H9 (cell line): ENCODE measurements around the gene ARHGAP8. TPM values are rescaled to one million over a fixed set of nuclear protein-coding genes. Genes with fewer than 3 reads are reported as not detected.

Experiments
- DNase-seq: peaks from one replicate; pipeline ENCODE4 v3.0.0-alpha.2; 2017
- H2AFZ ChIP-seq: one replicate; pipeline ENCODE4 v1.6.1; 2013; ENCODE audit warnings: mild to moderate bottlenecking, low read length, control low read depth, moderate library complexity
- H2AK5ac ChIP-seq: 2 replicates; pipeline ENCODE4 v1.6.1; 2013; ENCODE audit warnings: low read length, control low read depth, mixed read lengths; ENCODE audit not compliant: insufficient read length
- H2BK120ac ChIP-seq: one replicate; pipeline ENCODE4 v1.6.1; 2013; ENCODE audit warnings: low read depth, mild to moderate bottlenecking, low read length, control low read depth, inconsistent platforms; ENCODE audit not compliant: poor library complexity, severe bottlenecking
- H2BK12ac ChIP-seq: 2 replicates; pipeline ENCODE4 v1.6.1; 2013; ENCODE audit warnings: low read length, control low read depth, mixed read lengths, low read depth; ENCODE audit not compliant: insufficient read length
- H2BK15ac ChIP-seq: 2 replicates; pipeline ENCODE4 v1.6.1; 2013; ENCODE audit warnings: low read depth, low read length, control low read depth
- H2BK20ac ChIP-seq: one replicate; pipeline ENCODE4 v1.6.1; 2013; ENCODE audit warnings: low read depth, mild to moderate bottlenecking, low read length, control low read depth, inconsistent platforms; ENCODE audit not compliant: poor library complexity, severe bottlenecking
- H2BK5ac ChIP-seq: 2 replicates; pipeline ENCODE4 v1.6.1; 2013; ENCODE audit warnings: low read length, control low read depth, mixed read lengths; ENCODE audit not compliant: insufficient read length
- H3K14ac ChIP-seq: 2 replicates; pipeline ENCODE4 v1.6.1; 2013; ENCODE audit warnings: low read length, control low read depth; ENCODE audit not compliant: insufficient read depth
- H3K18ac ChIP-seq: 2 replicates; pipeline ENCODE4 v1.6.1; 2013; ENCODE audit warnings: low read depth, mild to moderate bottlenecking, mixed read lengths, low read length, control low read depth; ENCODE audit not compliant: insufficient read length
- H3K23ac ChIP-seq: 2 replicates; pipeline ENCODE4 v1.6.1; 2013; ENCODE audit warnings: low read length, control low read depth, mixed read lengths, low read depth; ENCODE audit not compliant: insufficient read length
- H3K23me2 ChIP-seq: 2 replicates; pipeline ENCODE4 v1.6.1; 2013; ENCODE audit warnings: low read depth, mild to moderate bottlenecking, mixed read lengths, low read length, control low read depth; ENCODE audit not compliant: insufficient read length, poor library complexity, severe bottlenecking
- H3K27ac ChIP-seq: 2 replicates; pipeline ENCODE4 v1.5.1; 2013; ENCODE audit warnings: low read length, control low read depth, mixed read lengths, low read depth; ENCODE audit not compliant: insufficient read length
- H3K27me3 ChIP-seq: 2 replicates; pipeline ENCODE4 v1.6.1; 2013; ENCODE audit warnings: low read length, control low read depth, inconsistent platforms; ENCODE audit not compliant: insufficient read depth
- H3K4ac ChIP-seq: 2 replicates; pipeline ENCODE4 v1.6.1; 2013; ENCODE audit warnings: low read depth, mild to moderate bottlenecking, control low read depth, inconsistent platforms, low read length, moderate library complexity
- H3K4me1 ChIP-seq: 2 replicates; pipeline ENCODE4 v1.6.1; 2013; ENCODE audit warnings: low read length, control low read depth, inconsistent platforms; ENCODE audit not compliant: insufficient read depth
- H3K4me2 ChIP-seq: 2 replicates; pipeline ENCODE4 v1.6.1; 2013; ENCODE audit warnings: low read length, control low read depth, mixed read lengths; ENCODE audit not compliant: insufficient read length, insufficient read depth
- H3K56ac ChIP-seq: 2 replicates; pipeline ENCODE4 v1.6.1; 2013; ENCODE audit warnings: low read depth, mild to moderate bottlenecking, mixed read lengths, low read length, control low read depth; ENCODE audit not compliant: insufficient read length
- H3K79me1 ChIP-seq: 2 replicates; pipeline ENCODE4 v1.6.1; 2013; ENCODE audit warnings: low read depth, mild to moderate bottlenecking, moderate library complexity, low read length, control low read depth, inconsistent platforms; ENCODE audit not compliant: insufficient read depth, poor library complexity, severe bottlenecking
- H3K79me2 ChIP-seq: 2 replicates; pipeline ENCODE4 v1.6.1; 2013; ENCODE audit warnings: low read length, control low read depth, inconsistent platforms; ENCODE audit not compliant: insufficient read depth
- H3K9ac ChIP-seq: 2 replicates; pipeline ENCODE4 v1.6.1; 2013; ENCODE audit warnings: low read length, control low read depth, mixed read lengths; ENCODE audit not compliant: insufficient read length; ENCODE audit errors: extremely low read depth
- H3K9me3 ChIP-seq: one replicate; pipeline ENCODE4 v1.6.1; 2013; ENCODE audit warnings: low read depth, low read length, inconsistent platforms; ENCODE audit not compliant: control insufficient read depth
- H3T11ph ChIP-seq: one replicate; pipeline ENCODE4 v1.6.1; 2013; ENCODE audit warnings: mild to moderate bottlenecking, low read length, control low read depth, inconsistent platforms
- H4K20me1 ChIP-seq: one replicate; pipeline ENCODE4 v1.6.1; 2013; ENCODE audit not compliant: control insufficient read depth, insufficient read length, insufficient read depth
- H4K5ac ChIP-seq: 2 replicates; pipeline ENCODE4 v1.6.1; 2013; ENCODE audit warnings: low read depth, mild to moderate bottlenecking, mixed read lengths, low read length, control low read depth; ENCODE audit not compliant: insufficient read length
- H4K8ac ChIP-seq: replicated peaks from 2 replicates; pipeline ENCODE4 v1.6.1; 2013; ENCODE audit warnings: low read length, control low read depth, mixed read lengths, low read depth; ENCODE audit not compliant: insufficient read length
- H4K91ac ChIP-seq: 2 replicates; pipeline ENCODE4 v1.6.1; 2013; ENCODE audit warnings: low read depth, mild to moderate bottlenecking, moderate library complexity, mixed read lengths, low read length, control low read depth; ENCODE audit not compliant: insufficient read length
- H3K27ac Mint-ChIP-seq, 3 experiments: 2 replicates in 2 of 3; 3 replicates in 1 of 3; pipeline ENCODE4 v1.8.0; 2020 to 2021; ENCODE audit warnings: mixed read lengths in 3 of 3, mild to moderate bottlenecking in 1 of 3, moderate library complexity in 1 of 3
- H3K27me3 Mint-ChIP-seq: 2 replicates; pipeline ENCODE4 v1.8.0; 2021; ENCODE audit warnings: low read depth, mild to moderate bottlenecking, moderate library complexity, mixed read lengths
- H3K36me3 Mint-ChIP-seq, 3 experiments: 2 replicates in 2 of 3; 3 replicates in 1 of 3; pipeline ENCODE4 v1.8.0; 2020 to 2021; ENCODE audit warnings: low read depth in 3 of 3, mixed read lengths in 3 of 3; ENCODE audit not compliant: insufficient read depth in 1 of 3
- H3K4me1 Mint-ChIP-seq, 2 experiments: 2 replicates each; pipeline ENCODE4 v1.8.0; 2020; ENCODE audit warnings: mixed read lengths in 2 of 2
- H3K4me3 Mint-ChIP-seq, 2 experiments: 2 replicates in 1 of 2; 3 replicates in 1 of 2; pipeline ENCODE4 v1.8.0; 2020 to 2021; ENCODE audit warnings: mild to moderate bottlenecking in 2 of 2, mixed read lengths in 2 of 2, moderate library complexity in 1 of 2
- H3K9me3 Mint-ChIP-seq, 2 experiments: 2 replicates in 1 of 2; 3 replicates in 1 of 2; pipeline ENCODE4 v1.8.0; 2020; ENCODE audit warnings: mild to moderate bottlenecking in 2 of 2, mixed read lengths in 2 of 2, moderate library complexity in 1 of 2
- CTCF ChIP-seq: fragments of 200-600 bp; sonication (generic); conservative IDR thresholded peaks from 3 replicates; pipeline ENCODE4 v1.8.0; 2021; ENCODE audit warnings: antibody characterized with exemption, mild to moderate bottlenecking
- WGBS: extraction: QIAGEN DNeasy Blood & Tissue Kit; methylation state at CpG from one replicate; pipeline ENCODE4 v1.1.7; 2013; ENCODE audit warnings: missing lambda C conversion rate, low lambda C conversion rate, mixed read lengths; ENCODE audit not compliant: insufficient read length; ENCODE audit errors: extremely low coverage; 5-methylcytosine and 5-hydroxymethylcytosine counted together
- total RNA-seq: library from RNA; stranded (reverse); gene quantifications from 2 replicates; pipeline ENCODE4 v1.2.1, GENCODE V29; 2021

Gene ARHGAP8
- total RNA-seq, 1 experiment from 2014 or later, result 35.4 TPM

DNA sequence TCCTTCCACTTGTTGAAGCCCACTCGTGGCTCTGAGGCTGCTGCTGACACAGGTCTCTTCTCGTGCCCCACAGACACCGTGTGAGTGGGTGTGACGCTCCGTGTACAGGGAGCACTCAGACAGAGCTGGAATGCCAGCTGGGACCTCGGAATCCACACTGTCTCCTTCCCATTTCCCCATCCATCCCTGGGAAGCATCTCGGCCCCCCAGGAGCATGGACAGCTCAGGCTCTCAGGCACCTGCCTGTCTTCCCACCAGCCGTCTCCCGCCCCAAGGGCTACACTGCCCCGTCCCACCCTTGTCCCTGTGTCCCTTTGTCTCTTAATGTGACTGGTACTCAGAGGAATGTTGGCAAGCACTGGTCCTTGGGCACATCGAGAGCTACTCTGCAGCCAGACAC, 63.8 kb downstream of the ARHGAP8 start:
- no peak overlapping the region for H3K4me3 Mint-ChIP-seq
- WGBS, result no CpG with 5 or more reads among the region's 11 CpGs
- H4K8ac ChIP-seq, result no peak overlapping the region
- H2AFZ ChIP-seq, result no peak overlapping the region
- H2BK15ac ChIP-seq, result no peak overlapping the region
- peaks cover 3% of the 10 kb centered on the region; the same call in 1 of the 2 replicates for H3K4me1 ChIP-seq
- no peak overlapping the region for H3K23ac ChIP-seq
- H3K9ac ChIP-seq, result no peak overlapping the region
- no peaks in the 10 kb centered on the region for H3K79me1 ChIP-seq
- peaks cover 13 to 25% of the 10 kb centered on the region in 2 experiments for H3K4me1 Mint-ChIP-seq
- no peak overlapping the region for H3T11ph ChIP-seq
- no peaks in the 10 kb centered on the region for H3K23me2 ChIP-seq
- H2BK120ac ChIP-seq, result no peak overlapping the region
- H2BK12ac ChIP-seq, result no peak overlapping the region
- H3K27ac ChIP-seq, result no peak overlapping the region
- peaks cover 22 to 31% (median 23%) of the 10 kb centered on the region in 3 experiments; a peak in 6 of 7 replicates for H3K36me3 Mint-ChIP-seq
- H4K91ac ChIP-seq, result no peak overlapping the region
- H3K9me3 ChIP-seq, result peaks cover 6% of the 10 kb centered on the region
- no peak overlapping the region for H3K4me2 ChIP-seq
- H3K27me3 ChIP-seq, result no peaks in the 10 kb centered on the region
- no peak overlapping the region for H3K56ac ChIP-seq
- no peak overlapping the region for H3K18ac ChIP-seq
- no peak overlapping the region for H3K4ac ChIP-seq
- no peak overlapping the region for H2AK5ac ChIP-seq
- H3K27me3 Mint-ChIP-seq, result no peaks in the 10 kb centered on the region
- H4K20me1 ChIP-seq, result no peaks in the 10 kb centered on the region
- no peak overlapping the region for H4K5ac ChIP-seq
- H3K79me2 ChIP-seq, result no peaks in the 10 kb centered on the region
- peaks cover 6 to 12% of the 10 kb centered on the region in 2 experiments; a peak in 2 of 5 replicates for H3K9me3 Mint-ChIP-seq
- no peak for TF ChIP-seq CTCF
- H2BK5ac ChIP-seq, result no peak overlapping the region
- no peak overlapping the region for H2BK20ac ChIP-seq
- H3K27ac Mint-ChIP-seq, result no peak overlapping the region
- DNase-seq, result no peak
- no peak overlapping the region for H3K14ac ChIP-seq
